Measurements from ENCODE around the gene SESN1.
"Not testable (repeated sequence)": the region's sequence is repeated elsewhere in the genome, so short reads cannot be mapped to it uniquely, and the experiment has no call there.

SESN1 gene

DNA sequence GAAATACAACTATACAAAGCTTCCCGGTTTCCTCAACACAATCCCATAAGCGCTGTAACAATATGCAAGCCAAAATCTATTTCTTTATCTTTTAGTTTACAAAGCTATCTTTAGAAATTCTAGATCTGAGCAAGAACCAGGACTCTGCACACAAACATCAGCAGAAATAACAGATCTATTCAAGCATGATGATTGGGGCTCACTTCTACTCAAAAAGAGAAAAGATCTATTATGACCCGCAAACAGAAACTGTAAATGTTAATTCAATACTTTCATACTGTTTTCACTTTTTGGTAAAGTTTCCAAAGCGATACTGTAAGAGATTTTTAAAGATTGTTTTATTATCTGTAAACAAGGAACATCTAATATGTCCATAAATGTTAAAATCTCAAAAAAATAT lies 86.6 kb downstream of the SESN1 start:
- in situ Hi-C loops (cut with HindIII; ENCODE audit: low sequenced_read_pairs): no loop called here

DNA sequence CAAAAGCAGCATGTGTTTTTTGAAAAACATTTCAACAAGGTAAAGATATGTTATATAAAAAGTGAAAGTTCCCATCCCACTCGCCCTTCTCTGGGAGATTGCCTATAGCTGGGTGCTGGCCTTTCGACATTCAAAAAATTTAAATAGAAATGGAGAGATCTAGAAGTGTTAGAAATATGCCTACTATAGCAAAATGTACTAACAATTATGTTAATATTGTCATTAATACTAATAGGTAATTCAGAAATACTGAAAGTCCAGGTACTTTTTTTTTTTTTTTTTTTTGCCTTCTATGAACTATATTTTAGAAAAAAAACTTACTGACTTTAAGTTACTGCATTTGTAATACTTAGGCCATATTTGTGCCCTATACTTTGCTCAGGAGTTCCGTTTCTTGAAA lies 87.1 kb downstream of the SESN1 start:
- in situ Hi-C loops (cut with HindIII; ENCODE audit: low sequenced_read_pairs): no loop called here

DNA sequence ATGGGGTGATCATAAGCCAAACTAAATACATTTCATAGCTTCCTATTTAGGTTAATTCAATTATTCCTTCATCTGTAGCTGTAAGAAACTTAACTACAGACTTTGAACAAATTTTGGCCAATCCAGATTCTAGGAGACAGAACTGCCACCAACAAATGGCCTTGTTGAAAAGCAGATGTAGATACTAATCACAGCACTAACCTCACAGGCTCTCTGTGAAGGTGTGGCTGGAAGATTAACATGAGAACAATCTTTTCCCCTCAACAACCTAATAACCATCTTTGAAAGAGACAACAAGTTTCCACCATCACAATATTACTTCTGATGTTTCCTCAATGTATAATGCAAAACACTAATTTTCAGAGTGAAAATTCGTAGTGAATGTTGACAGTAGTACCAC lies 87.8 kb downstream of the SESN1 start:
- in situ Hi-C loops (cut with HindIII; ENCODE audit: low sequenced_read_pairs): no loop called here

DNA sequence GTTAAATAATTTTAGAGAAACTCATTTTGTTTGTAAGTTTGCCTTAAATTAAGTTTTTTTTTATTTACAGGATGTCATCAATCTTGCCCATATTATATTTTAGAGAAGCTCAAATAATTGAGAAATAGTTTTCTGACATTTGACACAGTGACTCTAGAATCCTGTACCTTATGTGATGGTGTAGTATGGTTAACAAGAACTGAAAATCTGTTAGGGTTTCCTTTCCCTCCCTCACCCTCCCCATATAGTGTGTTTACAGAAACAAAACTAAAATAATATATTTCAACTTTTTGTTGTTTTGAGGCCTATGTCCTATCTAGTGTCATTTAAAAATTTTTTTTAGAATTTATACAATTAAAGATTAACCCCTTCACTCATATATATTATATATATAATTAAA lies 91.8 kb downstream of the SESN1 start:
- in situ Hi-C loops (cut with HindIII; ENCODE audit: low sequenced_read_pairs): no loop called here

DNA sequence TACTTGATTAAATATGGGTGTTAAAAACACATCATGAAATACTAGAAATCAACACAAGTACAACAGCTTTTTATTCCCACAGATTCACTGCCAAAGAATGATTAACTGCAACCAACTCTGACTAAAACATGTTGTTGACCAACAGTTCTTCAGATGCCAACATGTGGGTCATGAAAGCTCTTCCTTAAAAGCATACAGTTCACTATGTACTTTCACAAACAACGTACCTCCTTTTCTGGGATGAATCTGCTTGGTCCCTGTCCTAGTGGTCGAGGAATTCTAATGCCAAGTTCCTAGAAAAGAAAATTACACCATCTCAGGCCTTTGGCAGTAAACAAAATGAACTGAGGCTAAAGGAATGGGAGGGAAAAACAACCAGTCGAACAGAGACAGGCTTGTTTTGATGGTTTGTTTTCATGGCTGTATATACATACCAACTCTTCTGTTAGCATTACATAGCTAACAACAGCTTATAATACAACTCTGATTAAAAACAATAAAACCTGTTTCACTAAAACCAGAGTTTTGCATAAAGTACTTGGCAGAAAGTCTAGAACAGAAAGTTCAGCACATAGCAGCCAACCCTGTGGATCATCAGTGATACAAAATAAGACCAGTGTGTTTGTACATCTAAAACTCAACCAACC lies 92.5 kb downstream of the SESN1 start:
- in situ Hi-C loops (cut with HindIII; ENCODE audit: low sequenced_read_pairs): no loop called here

DNA sequence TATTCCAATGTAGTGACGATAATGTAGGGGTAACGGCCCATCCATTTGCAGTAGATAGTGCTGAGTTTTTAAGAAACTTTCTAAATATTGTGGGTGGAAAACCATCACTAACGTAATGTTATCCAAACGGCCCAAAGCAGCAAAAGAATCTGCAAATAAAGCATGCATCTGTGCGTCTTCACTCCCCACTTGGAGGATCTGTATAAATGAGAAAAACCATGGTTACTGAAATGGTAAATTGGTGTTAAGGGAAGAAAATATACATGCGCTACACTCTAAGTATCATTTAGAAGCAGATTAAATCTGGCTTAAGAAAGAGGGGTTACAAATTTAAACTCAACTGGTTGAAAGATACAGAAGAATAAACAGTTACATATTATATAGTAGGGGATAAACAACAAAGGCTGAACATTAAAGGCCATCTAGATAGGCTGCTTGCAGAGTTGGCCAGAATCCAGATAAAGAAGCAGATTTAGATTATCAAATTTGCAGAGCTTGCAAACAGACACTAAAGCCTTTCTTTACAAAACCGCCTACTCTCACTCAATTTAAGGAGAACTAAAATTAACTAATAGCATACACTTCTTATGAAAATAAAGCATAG lies 93.3 kb downstream of the SESN1 start:
- in situ Hi-C loops (cut with HindIII; ENCODE audit: low sequenced_read_pairs): no loop called here

DNA sequence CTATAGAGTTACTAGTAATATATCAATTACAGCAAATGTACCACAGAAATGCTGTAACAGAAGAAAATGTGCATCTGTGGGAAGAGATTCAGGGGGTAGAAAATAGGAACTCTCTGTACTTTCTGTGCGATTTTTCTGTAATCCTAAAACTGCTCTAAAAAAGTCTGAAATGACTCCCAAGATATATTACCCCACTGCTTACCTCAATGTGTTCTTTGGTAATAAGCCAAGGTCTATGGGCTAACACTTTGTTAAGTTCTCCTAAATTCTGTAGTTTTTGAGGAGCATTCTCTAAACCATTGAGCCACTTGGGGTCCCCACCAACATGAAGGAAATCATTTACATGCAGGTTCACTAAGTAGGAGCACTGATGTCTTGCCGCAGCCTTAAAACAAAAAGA lies 94.4 kb downstream of the SESN1 start:
- in situ Hi-C loops (cut with HindIII; ENCODE audit: low sequenced_read_pairs): no loop called here

DNA sequence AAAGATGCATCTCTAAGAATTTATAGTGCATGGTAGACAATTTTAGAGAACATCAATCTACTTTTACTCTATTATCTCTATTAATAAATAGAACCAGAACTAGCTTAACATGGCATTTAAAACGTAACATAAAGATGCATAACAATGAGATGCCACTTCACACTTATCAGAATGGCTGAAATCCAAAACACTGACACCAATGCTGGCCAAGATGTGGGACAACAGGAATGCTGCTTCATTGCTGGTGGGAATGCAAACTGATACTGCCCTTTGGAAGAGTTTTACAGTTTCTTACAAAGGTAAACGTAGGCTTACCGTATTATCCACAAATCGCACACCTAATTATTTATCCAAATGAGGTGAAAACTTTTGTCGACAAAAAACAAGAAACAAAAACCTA lies 95.2 kb downstream of the SESN1 start:
- in situ Hi-C loops (cut with HindIII; ENCODE audit: low sequenced_read_pairs): no loop called here

DNA sequence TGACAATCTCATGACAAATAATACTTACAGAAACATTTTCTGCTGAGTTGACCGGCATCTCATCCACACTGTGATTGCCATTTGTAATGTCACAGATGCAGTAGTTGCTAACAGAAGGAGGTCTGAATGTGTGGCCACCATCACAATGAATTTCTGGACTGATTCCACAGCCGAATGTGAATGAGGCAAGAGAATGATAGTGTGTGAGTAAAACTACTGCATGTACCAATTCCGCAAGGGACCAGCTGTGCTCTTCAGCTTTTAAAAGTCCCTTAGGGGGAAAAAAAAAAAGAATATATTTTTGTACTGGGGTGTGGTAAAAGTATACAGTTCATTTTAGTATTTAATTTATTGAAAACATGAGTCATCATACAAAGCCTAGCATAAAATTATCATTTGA lies 96.2 kb downstream of the SESN1 start:
- in situ Hi-C loops (cut with HindIII; ENCODE audit: low sequenced_read_pairs): no loop called here

DNA sequence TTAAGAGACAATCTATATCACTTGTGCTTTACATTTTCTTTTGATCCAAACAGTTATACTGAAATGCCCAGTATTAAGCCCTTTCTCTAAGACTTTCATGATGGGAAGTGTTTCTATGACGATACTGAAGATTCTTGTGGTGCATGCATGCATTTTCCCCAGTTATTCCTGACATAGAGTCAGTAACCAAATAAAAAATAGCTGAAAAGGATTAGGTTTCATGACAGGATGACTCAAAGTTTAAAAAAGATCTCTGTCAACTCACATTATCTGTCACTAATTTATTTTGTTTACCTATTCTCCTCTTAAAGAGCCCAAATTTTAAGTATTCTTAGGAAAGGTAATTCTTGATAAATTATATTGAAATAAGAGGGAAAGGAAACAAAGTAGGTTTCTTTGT lies 98.4 kb downstream of the SESN1 start:
- in situ Hi-C loops (cut with HindIII; ENCODE audit: low sequenced_read_pairs): no loop called here

DNA sequence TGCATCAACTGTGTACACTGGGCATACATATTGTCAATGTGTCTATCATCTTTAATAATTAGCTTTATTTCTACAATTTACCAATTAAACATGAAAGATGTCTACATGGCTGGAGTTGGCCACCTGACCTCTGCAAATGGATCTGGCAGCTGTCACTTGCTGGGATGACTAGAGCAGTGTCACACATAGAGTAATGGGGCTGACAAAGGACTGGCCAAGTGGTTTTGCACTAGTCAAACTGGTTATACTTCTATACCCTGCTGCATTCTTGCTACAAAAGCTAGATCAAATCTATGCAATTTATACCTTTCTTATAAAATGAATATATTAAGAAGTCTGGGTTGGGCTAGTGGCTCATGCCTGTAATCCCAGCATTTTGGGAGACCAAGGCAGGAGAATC lies 99.3 kb downstream of the SESN1 start:
- in situ Hi-C loops (cut with HindIII; ENCODE audit: low sequenced_read_pairs): no loop called here

DNA sequence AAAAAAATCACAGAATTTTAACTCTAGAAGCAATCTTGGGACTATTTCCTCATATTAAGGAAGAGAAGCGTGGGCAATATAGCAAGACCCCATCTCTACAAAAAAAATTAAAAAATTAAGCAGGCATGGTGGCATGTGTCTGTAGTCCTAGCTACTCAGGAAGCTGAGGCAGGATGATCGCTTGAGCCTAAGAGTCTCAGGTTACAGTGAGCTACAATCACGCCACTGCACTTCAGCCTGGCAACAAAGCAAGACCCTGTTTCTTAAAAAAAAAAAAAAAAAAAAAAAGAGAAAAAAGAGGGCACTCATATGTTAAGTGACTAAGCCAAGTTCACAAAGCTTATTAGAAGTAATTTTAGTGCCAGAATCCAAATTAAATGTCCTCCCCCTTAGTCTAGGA lies 100.8 kb downstream of the SESN1 start:
- in situ Hi-C loops (cut with HindIII; ENCODE audit: low sequenced_read_pairs): no loop called here

DNA sequence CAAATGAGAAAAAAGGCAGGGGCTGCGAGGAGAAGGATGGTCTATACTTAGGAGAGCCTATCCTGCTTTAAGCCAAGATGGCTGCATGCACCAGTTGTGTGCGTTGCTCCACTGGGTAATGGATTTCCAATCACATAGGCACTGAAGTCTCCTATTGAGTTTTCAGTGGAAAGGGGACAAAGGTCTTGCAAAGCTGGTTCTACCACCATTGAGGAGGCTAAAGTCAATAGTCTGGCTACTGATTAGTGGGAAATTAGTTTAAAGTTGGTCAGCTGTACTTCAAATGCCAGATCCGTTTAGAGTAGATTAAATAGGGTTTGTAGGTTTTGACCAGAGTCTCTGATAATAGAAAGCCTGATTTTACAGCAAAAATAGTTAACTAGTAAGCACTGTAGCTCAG lies 104.9 kb downstream of the SESN1 start:
- in situ Hi-C loops (cut with HindIII; ENCODE audit: low sequenced_read_pairs): no loop called here

DNA sequence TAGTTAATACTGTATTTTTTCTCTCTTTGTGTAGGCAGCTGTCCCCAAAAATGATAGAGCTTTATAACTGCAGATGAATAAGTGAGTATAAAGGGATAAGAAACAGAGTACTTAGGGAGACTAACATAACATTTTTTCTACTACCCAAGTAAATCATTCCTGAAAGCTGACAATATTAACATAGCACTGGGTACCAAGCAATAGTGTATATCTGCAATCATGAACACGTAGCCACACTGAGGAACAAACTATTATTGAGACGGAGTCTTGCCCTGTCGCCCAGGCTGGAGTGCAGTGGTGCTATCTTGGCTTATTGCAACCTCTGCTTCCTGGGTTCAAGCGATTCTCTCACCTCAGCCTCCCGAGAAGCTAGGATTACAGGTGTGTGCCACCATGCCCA lies 105.9 kb downstream of the SESN1 start:
- in situ Hi-C loops (cut with HindIII; ENCODE audit: low sequenced_read_pairs): no loop called here

DNA sequence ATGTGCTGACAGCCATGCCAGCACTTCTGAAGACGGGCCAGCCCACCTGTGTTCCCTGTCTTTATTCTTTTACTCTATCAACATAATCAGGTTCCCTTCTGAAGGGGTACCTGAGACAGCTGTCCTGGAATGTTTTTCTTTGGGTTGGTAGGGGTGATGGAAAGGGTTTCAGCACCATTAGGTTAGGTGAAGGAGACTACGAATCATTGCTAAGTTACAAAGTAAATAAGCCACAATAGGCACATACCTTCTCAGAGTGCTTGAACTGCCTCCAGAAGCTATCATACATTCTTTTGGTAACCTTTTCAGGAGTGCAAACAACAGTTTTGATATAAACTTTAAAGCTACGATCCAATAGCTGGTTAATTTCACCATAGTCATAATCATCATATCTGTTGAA lies 106.3 kb downstream of the SESN1 start:
- in situ Hi-C loops (cut with HindIII; ENCODE audit: low sequenced_read_pairs): no loop called here

DNA sequence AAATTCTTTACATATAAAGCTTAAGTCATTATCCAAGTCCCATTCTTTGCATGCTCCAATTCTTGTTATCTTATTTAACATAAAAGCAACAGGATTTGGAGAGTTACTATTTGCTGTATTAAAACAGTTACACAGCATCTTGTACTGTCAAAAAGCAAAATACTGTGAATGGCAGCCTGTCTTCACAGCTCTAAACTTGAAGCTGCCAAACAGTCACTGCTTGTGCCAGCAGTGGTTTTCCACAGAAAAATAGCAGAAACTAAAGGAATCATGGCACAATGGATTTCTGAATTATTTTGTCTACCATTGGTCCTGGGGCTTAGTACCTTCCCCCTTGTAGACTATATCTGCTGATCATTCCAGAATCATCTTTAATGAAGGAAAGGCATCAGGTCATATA lies 107.5 kb downstream of the SESN1 start:
- in situ Hi-C loops (cut with HindIII; ENCODE audit: low sequenced_read_pairs): no loop called here

DNA sequence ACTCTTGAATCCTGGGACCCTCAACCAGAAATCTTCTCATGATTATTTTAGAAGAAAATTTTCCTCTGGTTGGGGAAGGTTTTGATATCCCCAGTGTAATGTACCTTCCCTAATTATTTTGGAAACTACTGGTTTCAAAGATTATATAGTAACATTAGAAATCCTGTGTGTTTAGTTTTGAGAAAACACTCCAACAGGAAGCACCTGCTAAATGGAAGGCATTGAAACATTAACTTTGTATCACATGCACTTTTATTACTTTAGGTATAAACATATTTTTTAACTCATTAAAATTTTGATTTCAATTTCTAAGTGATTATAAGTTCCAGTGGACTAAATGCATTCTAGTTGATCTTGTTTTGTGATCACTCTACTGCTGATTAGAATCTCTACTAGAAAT lies 109.3 kb downstream of the SESN1 start:
- in situ Hi-C loops (cut with HindIII; ENCODE audit: low sequenced_read_pairs): no loop called here

DNA sequence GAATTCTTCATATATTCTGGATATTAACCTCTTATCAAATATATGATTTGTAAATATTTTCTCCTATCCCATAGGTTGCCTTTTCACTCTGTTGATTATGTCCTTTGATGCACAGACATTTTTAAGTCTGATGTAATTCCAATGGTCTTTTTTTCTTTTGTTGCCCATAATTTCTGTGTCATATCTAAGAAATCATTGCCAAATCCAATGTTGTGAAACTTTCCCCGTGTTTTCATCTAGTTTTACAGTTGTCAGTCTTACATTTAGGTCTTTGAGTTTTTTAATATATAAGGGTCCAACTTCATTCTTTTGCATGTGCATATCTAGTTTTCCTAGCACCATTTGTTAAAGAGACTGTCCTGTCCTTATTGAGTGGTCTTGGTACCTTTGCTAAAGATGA lies 111.5 kb downstream of the SESN1 start:
- in situ Hi-C loops (cut with HindIII; ENCODE audit: low sequenced_read_pairs): no loop called here

DNA sequence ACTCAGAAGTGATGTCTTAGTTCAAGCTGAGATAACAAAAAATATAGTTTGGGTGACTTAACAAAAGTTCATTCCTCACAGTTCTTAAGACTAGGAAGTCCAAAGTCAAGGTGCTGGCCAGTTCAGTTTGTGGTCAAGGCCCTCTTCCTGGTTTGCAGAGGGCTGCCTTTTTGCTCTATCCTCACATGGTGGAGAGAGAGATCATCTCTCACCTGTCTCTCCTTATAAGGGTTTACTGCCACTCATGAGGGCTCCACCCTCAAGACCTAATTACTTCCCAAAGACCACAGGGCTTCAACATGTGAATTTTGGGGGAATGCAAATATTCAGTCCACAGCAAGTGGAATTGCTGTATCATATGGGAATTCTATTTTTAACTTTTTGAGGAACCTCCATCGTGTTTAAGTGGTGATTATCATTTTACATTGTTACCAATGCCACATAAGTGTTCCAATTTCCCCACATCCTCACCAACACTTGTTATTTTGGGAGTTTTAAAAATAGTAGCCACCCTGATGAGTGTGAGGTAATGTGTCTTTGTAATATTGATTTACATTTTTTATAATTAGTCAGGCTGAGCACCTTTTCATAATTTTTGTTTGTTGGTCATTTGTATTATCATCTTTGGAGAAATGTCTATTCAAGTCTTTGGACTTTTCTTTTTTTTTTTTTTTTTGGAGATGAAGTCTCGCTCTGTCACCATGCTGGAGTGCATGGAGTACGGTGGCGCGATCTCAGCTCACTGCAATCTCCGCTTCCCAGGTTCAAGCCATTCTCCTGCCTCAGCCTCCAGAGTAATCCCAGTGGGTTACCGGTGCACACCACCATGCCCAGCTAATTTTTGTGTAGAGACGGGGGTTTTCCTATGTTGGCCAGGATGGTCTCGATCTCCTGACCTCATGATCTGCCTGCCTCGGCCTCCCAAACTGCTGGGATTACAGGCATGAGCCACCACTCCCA lies 112.2 kb downstream of the SESN1 start:
- in situ Hi-C loops (cut with HindIII; ENCODE audit: low sequenced_read_pairs): no loop called here

DNA sequence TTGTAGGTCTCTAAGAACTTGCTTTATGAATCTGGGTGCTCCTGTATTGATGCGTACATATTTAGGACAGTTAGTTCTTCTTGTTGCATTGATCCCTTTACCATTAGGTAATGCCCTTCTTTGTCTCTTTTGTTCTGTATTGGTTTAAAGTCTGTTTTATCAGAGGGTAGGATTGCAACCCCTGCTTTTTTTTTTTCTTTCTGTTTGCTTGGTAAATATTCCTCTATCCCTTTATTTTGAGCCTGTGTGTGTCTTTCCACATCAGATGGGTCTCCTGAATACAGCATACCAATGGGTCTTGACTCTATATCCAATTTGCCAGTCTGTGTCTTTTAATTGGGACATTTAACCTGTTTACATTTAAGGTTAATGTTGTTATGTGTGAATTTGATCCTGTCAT lies 116.0 kb downstream of the SESN1 start:
- in situ Hi-C loops (cut with HindIII; ENCODE audit: low sequenced_read_pairs): not testable (repeated sequence)

DNA sequence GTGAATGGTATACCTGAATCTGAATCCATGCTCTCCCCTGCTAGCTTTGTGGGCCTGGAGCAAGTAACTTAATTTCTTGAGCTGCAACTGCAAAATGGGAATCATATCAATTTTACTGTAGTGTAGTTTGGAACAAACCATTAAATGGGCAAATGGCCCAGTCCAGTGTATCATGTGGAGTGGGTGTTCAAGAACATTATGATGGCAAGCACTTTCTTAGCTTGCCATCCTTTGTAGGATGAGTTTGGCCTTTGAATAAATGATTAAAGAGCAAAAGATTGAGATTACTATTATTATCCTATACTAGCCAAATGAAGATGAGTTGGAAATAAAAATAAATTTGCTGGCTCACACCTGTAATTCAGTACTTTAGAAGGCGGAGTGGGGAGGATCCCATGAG lies 120.4 kb downstream of the SESN1 start:
- in situ Hi-C loops (cut with HindIII; ENCODE audit: low sequenced_read_pairs): no loop called here

DNA sequence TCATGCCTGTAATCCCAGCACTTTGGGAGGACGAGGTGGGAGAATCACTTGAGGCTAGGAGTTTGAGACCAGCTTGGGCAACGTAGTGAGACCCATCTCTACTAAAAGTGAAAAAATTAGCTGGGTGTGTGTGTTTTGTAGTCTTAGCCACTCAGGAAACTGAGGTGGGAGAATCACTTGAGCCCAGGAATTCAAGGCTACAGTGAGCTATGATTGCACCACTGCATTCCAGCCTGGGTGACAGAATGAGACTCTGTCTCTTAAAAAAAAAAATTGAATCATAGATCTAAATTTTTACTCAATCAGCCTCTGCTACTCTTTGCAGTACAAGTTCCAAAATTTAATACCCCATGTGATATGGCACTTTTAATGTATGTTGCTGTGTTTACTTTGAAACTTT lies 124.9 kb downstream of the SESN1 start:
- in situ Hi-C loops (cut with HindIII; ENCODE audit: low sequenced_read_pairs): no loop called here
